Activated naive CD4-positive, alpha-beta T cell treated with anti-CD3 and anti-CD28 coated beads, Interleukin-2, amount 50 U/mL, for 16 hours (primary cell): ENCODE results near the gene HGS.

Experiments used
- DNase-seq: peaks from one replicate; pipeline ENCODE4 v3.0.0-alpha.2; 2020

Gene HGS, protein sequence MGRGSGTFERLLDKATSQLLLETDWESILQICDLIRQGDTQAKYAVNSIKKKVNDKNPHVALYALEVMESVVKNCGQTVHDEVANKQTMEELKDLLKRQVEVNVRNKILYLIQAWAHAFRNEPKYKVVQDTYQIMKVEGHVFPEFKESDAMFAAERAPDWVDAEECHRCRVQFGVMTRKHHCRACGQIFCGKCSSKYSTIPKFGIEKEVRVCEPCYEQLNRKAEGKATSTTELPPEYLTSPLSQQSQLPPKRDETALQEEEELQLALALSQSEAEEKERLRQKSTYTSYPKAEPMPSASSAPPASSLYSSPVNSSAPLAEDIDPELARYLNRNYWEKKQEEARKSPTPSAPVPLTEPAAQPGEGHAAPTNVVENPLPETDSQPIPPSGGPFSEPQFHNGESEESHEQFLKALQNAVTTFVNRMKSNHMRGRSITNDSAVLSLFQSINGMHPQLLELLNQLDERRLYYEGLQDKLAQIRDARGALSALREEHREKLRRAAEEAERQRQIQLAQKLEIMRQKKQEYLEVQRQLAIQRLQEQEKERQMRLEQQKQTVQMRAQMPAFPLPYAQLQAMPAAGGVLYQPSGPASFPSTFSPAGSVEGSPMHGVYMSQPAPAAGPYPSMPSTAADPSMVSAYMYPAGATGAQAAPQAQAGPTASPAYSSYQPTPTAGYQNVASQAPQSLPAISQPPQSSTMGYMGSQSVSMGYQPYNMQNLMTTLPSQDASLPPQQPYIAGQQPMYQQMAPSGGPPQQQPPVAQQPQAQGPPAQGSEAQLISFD

DNA sequence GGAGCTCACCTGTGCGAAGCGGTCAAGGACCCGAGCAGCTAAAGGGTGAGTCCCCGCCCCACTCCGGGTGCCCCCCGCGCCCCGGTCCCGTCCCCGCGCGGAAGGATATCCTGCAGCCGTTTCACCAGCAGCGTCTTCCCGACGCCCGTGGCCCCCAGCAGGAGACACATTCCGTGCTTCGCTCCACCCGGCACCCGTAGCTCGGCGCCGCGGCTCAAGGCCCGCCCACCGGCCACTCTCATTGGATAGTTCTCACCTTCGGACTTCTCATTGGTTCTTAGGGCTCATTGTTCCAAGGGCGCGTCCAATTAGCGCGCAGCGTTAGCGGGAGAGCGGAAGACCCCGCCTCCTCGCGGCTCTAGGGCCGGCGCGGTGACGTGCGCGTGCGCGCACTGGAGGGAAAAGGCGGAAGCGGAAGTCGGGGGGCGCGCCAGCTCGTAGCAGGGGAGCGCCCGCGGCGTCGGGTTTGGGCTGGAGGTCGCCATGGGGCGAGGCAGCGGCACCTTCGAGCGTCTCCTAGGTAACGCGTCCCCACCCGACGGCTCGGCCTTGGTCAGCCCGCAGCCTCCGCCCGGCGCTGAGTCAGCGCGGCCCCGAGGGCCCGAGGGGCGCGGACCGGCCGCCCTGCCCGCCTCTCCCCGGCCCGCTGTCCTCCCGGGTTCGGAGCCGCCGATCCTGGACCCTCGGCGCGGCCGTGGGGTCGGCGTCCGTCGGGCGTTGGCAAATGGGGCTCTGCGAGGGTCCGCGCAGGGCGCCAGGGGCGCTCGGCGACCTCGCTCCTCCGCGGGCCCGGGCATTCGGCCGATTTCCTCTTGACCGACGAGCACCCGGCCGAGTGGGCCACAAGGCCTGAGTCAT lies at the start of gene HGS, which contains the start of gene ARL16:
Gene HGS, plus strand, starts transcription at position 428 of the 858 bp plus-strand sequence. Its CDS starts 56 bp downstream, at position 484.
Gene ARL16, minus strand, starts transcription at position 214 of the 858 bp plus-strand sequence. Its CDS starts 44 bp downstream, at position 170.
- DNase-seq = peak; percentile 97

DNA sequence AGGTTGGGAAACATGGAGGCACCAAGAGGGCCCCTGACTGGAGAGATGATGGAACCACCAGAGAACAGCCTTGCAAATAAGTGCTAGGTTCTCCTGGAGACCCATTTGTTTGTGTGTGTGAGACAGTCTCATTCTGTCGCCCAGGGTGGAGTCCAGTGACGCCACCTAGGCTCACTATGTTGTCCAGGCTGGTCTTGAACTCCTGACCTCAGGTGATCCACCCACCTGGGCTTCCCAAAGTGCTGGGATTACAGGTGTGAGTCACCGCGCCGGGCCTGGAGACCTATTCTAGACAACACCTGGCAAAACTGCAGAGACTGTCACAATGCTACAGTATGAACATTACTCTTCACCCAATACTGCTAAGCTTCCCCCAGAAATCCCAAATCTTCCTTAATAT lies 48.4 kb upstream of the HGS start:
- no peak for DNase-seq

DNA sequence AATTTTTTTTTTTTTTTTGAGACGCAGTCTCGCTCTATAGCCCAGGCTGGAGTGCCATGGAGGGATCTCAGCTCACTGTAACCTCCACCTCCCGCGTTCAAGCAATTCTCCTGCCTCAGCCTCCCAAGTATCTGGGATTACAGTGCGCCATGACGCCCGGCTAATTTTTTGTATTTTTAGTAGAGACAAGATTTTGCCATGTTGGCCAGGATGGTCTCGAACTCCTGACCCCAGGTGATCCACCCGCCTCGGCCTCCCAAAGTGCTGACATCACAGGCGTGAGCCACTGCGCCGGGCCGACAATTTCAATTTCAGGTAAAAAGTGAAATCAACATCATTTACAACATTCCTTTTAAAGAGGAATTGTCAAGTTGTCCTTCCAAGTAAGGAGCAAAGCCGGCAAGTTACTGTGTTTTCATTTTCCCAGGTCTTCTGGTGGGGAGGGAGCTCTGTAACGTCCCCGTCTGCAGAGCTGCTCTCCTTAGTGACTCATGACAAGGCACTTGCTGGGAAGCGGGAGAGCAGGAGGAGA lies 47.8 kb upstream of the HGS start:
- DNase-seq = no peak

DNA sequence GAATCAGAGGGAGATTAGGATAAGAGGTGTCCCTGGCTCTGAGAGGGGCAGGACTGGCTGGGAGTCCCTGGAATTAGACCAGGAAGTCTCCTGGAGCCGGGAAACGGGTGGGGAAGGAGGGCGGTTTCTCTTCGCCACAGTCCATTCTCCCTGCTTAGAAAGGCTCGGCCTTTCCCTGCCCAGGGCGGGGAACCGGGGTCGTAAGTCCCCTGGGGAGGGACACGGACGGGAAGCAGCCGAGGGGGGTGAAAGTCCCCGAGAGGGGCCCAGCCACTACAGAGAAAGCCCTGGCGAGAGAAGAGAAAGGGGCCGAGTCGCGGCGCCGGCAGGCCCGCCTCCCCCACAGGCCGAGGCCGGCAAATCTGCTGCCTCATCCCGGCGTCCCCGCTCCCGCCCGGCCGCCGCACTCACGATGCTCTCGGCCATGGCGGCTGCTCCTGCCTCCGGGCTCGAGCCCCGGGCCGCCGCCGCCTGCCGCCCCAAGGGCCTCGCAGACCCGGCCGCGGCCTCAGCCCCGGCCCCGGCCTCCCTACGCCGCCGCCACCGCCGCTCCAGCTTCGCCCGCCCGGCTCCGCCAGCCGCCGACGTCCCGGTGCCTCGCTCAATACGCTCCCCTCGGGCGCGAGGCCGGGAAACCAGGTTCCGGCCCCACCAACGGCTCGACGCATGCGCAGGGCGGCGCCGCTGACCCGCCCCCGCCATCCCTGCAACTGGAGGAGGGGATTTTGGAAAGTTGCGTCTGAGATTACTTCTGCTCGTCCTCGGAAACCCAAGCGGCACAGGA lies 47.1 kb upstream of the HGS start, which contains the start of the genes NPLOC4 and TSPAN10:
Gene NPLOC4, minus strand, starts transcription at position 608 of the 784 bp plus-strand sequence. Its CDS starts 182 bp downstream, at position 426.
Gene TSPAN10, plus strand, starts transcription at position 692 of the 784 bp plus-strand sequence. CDS start 5,217 bp downstream, outside the sequence.
- DNase-seq = peak; percentile 83

DNA sequence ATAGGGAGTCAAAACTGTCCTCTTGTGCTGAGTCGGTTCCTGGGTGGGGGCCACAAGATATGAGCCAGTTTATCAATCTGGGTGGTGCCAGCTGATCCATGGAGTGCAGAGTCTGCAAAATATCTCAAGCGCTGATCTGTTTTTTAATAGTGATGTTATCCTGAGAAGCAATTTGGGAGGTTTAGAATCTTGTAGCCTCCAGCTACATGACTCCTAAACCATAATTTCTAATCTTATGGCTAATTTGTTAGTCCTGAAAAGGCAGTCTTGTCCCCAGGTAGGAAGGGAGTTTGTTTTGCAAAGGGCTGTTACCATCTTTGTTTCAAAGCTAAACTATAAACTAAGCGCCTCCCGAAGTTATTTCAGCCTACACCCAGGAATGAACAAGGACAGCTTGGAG lies 45.1 kb upstream of the HGS start:
- no peak for DNase-seq

DNA sequence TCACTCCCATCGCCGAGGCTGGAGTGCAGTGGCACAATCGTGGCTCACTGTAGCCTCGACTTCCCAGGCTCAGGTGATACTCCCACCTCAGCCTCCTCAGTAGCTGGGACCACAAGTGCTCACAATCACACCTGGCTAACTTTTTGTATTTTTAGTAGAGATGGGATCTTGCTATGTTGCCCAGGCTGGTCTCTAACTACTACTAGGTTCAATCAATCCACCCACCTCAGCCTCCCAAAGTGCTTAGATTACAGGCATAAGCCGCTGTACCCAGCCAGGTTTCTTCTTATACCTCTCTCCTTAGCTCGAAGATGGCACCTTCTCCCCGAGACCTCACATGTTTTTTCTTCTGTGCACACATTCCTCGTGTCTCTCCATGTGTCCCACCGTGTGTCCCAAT lies 43.8 kb upstream of the HGS start:
- DNase-seq = no peak

DNA sequence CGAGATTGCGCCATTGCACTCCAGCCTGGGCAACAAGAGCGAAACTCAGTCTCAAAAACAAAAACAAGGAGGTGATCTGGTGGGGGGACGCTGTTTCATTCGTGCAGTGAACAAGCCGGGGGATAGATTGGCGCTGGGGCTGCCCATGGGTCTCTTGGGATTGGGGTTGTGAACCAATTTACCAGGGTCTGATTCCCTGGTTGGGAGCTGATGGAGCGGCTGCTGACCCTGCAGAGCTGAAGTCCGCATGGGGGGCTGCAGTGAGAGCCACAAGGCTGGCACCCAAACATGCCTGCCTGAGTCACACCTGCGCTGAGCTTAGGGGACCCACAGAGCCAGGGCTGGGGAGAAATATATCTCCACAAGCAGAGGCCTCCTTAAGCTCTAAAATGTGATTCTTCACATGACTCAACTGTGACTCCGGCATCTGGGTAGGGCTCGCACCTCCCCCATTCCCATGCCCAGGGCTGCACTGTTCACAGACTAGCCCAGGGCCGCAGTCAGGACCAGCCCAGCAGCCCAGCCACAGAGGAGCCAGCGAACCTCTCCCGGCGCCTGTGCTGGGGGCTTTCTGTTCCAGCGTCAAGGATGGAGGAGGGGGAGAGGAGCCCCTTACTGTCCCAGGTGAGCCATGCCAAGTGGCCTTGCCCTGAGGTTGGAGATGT lies 41.9 kb upstream of the HGS start:
- no peak for DNase-seq

DNA sequence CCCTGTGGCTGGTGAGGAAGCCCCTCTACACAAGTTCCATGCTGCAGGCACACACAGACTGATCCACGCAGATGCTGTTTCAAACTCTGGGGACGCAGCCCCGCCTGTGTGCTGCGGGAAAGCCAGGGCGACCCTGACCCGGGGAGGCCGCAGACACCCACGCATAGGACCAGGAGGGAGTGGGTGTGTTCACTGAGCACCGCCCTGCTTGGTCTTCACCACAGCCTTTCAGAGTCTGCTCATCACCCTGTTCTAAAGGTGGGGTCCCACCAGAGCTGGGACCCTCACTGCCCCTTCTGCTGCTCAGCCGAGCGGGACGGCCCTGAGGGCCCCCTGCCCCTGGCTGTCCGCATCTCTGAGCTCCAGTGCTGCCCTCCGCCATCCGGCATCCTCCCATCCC lies 39.3 kb upstream of the HGS start:
- no peak for DNase-seq

DNA sequence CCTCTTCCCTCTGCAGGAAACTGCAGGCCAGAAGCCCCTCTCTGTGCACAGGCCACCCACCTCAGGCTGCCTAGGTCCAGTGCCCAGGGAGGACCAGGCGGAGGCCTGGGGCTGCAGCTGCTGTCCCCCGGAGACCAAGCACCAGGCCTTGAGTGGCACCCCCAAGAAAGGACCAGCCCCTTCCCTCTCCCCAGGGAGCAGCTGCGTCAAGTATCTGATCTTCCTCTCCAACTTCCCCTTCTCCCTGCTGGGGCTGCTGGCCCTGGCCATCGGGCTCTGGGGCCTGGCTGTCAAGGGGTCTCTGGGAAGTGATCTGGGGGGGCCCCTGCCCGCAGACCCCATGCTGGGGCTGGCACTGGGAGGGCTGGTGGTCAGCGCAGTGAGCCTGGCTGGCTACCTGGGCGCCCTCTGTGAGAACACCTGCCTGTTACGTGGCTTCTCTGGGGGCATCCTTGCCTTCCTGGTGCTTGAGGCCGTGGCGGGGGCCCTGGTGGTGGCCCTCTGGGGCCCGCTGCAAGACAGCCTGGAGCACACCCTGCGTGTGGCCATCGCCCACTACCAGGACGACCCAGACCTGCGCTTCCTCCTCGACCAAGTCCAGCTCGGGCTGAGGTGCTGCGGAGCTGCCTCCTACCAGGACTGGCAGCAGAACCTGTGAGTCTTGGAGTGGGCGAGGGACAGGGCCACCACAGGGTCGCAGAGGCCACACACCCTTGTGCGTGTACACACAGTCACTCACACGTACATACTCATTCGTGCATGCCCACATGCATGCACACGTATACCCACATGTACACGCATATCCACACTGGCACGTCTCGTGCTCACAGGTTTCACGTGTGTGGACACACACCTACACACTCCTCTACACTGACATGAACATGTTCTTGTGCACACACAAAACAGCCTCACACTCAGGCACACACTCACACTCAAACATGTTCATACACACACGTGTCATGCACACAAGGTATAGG lies 38.5 kb upstream of the HGS start:
- DNase-seq = no peak

DNA sequence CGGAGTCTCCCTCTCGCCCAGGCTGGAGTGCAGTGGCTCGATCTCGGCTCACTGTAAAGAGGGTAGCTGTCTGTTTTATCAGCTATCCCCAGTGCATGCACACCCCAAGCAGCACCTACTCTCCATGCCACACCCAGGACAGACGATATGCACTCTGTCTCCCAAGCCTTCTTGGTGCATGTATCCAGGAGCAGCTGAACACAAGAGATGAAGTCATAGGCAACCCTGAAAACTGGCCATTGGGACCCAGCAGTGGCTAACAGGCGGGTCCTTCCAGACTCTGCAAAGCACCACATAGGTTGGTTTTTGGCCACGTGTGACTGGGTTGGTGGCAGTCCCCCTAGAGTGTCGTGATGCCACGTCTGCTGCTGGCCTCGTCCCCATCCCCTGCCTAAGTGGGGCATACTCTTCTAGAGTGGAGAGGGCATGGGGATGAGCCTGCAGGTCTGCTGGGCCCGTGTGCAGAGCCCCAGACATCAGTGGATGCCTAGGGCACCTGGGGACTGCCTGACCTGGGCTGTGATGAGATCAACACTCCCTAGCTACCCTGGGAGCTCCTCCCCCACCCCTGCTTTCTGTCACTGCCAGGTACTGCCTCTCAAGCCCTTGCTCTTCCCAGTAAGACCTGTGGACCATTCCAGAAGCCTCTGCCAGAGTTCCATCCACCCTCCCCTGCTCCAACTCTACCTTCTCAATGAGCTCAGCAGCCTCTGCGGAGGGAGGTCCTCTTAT lies 36.8 kb upstream of the HGS start:
- no peak for DNase-seq

DNA sequence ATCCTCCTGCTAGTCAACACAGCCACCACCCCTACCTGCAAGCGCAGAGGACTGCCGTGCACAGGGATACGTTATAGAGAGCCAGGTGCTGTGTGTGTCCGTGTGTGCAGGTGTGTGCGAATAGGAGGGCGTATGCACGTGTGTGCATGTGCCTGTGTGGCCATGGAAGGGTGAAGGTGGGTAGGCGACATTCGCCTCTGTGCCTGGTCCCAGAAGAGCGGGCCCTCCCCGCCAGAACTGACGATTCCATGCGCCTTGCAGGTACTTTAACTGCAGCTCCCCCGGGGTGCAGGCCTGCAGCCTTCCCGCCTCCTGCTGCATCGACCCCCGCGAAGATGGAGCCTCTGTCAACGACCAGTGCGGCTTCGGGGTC lies 36.2 kb upstream of the HGS start:
- no peak for DNase-seq

DNA sequence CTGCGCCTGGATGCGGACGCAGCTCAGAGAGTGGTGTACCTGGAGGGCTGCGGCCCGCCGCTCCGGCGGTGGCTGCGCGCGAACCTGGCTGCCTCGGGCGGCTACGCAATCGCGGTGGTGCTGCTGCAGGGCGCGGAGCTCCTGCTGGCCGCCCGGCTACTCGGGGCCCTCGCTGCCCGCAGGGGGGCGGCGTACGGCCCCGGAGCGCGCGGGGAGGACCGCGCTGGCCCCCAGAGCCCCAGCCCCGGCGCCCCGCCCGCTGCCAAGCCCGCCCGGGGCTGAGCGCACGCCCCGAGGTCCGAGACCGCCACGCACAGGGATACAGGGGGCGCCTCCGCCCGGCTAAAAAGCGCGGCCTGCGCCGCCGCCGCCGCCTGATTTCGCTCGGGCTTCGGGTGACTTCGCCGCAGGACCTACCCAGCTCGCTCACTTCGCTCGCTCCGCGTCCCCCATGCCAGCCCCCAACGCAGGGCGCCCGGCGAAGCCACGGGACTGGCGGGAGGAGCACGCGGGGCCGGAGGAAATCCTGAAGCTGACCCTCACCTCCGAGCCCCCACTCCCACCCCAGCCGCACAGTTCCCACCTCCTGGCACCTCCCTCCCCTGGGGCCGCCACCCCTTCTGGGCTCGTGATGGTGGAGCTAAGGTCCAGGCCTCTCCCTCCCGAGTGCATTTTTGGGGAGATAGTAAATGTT lies 35.7 kb upstream of the HGS start:
- DNase-seq = no peak

DNA sequence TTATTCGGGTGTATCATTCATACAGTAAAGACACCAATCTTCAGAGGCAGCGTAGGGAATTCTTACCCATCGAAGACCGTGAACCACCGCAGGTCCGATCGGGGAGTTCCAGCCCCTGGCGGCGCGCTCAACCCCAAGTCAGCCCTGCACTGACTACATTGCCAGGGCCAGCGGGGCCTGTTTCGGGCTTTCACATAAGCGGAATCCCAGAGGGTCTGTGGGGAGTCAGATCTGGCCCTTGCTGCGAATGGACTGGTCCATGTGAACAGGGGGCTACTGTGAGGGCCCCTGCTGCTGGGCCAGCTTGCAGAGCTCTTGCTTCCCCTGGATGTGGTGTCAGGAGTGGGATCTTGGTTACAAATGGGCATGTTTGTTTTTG lies 35.1 kb upstream of the HGS start:
- no peak for DNase-seq

DNA sequence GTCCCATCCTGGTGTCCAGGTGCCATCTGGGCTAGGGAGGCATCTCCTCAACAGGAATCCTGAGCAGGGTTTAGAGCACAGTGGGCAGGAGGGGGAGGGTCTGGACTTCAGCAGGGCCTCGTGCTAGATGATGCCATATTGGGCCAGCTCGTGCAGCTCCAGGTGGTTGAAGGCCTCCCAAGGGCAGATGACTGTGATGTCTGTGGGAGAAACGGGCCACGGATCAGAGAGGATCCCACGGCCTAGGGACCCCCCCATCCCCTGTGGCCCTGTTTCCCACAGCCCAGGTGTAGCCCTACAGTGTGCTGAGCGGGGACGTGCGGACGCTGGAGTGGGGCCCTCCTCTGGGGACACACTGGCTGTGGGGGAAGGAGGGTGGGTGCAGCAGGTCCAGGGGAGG lies 32.9 kb upstream of the HGS start:
- DNase-seq = no peak

DNA sequence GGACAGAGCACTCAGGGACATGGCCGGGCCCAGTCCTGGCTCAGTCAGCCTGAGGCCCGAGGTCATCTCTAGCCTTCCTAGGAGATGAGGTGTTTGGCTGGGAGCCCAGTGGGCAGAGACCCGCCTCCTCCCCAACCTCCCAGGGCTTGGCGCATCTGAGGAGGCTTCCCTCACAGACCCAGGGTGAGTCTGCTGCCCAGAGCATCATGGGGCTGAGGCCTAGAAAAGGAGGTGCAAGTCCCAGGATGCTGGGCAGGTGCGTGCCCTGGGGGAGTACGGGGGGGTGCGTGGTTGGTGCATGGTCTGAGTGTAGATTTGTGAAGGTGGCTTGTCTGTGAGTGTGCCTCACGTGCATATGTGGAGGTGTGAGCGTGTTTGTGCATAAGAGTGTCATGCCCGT lies 32.1 kb upstream of the HGS start:
- DNase-seq = no peak

DNA sequence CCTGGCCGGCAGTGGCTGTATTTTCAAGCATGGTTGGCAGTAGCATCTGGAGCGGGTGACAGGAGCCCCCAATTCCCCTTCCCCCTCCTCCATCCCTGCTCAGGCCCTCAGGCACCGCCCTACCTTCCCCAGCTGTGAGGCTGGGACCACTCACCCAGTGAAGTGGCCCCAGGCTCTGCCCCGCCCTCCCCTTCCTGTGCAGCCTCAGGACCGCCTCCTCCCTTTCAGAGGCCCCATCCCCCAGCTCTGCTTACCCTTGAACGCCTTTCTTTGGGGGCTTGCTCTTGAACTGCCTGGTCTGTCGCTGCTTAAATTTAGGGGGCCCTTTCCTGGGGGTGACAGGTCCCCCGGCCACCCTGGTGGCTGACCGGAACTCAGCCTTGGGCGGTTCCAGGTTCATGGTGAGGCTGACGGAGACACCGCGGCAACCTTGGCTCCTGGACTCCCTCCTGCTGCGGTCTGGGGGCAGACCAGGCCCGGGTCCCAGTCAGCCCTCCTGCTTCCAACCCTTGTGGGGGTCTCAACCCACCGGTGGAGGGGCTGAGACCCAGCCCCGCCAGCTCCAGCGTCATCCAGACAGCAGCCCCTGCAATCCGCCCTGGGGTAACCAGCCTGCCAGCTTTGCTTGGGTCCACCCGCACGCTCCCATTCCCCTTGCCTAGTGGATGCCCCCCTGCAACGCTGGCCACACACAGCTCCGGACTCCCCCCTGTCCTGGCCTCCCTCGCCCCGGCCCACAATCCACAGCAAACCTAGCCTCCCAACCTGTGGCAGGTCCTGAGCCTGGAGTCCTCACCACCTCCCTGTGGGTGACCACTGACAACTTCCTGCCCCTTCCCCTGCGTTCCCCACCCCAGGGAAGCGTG lies 30.7 kb upstream of the HGS start:
- DNase-seq = no peak

DNA sequence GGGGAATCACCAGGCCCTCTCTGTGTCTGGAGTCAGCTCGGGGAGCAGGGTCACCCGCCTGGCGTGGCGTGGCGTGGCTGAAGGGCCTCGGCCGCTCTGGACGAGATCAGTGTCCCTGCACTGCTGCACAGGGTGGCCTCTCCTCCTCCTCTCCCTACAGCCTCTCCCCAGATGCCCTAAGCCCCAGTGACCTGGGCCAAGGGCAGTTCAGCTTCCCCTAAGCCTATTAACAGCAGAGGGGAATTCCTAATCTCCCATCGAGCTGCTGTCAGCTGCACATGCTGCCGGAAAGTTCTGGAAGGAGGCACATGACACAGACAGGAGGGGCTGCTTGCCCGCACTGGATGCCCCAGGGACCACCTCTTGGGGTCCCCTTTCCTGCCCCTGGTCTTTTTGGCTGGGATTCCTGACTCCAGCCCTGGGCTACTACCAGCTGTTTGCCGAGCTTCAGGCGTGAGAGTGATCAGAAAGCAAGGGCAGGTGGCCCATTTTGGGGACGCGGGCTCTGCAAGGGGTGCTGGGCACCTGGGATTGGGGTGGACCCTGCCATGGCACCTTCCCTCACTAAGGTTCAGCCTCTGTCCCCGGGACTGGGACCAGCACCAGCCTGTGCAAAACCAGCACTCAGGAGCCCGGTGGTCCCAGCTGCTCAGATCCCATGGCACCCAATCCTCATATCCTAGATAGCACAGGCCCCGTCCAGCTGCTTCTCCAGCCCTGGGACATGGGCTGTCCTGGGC lies 28.3 kb upstream of the HGS start:
- no peak for DNase-seq
